Omental fat pad (tissue), 4 donors: ENCODE measurements around the gene TNNT1. TPM values are rescaled to one million over a fixed set of nuclear protein-coding genes. Genes with fewer than 3 reads are reported as not detected.

ENCODE experiments used
- ATAC-seq: fragments of 150-250 bp; one replicate; pipeline ENCODE4 v1.9.1; 2016; ENCODE audit warnings: mild to moderate bottlenecking, moderate library complexity; ENCODE audit not compliant: low FRiP score
- DNase-seq: peaks from one replicate; pipeline ENCODE4 v3.0.0-alpha.2; 2019; ENCODE audit warnings: low spot score
- CTCF ChIP-seq, 3 donors: fragments of 450-650 bp; IDR thresholded peaks; one replicate each; pipeline ENCODE4 v1.5.1; 2016 to 2017; ENCODE audit warnings: antibody characterized with exemption in 3 of 3, mild to moderate bottlenecking in 3 of 3, moderate library complexity in 2 of 3
- total RNA-seq, 4 donors: library from RNA; depleted of rRNA; stranded (reverse); fragments of >200 nt; gene quantifications; one replicate each; pipeline ENCODE4 v1.1.0, GENCODE V29; 2016

The TNNT1 gene
- total RNA-seq, 4 donors from 2014 or later: 1.9 to 7.2 (median 4.3) TPM; not detected in 1

GRCh38 chr19:55106591-55106990, 42.4 kb downstream of the TNNT1 start:
- ATAC-seq: no peak
- TF ChIP-seq CTCF (IDR thresholded peaks at IDR 0.05): no peak
- no peak for DNase-seq

- no peak for ATAC-seq
- no peak for DNase-seq
- no peak for TF ChIP-seq CTCF (IDR thresholded peaks at IDR 0.05)
Measured at GRCh38 chr19:55105237-55105636, 43.8 kb downstream of the TNNT1 start.

- DNase-seq: no peak
- no peak for TF ChIP-seq CTCF (IDR thresholded peaks at IDR 0.05)
- no peak for ATAC-seq
Measured at GRCh38 chr19:55103190-55103589, 45.8 kb downstream of the TNNT1 start.

GRCh38 chr19:55101261-55101660, 47.7 kb downstream of the TNNT1 start:
- DNase-seq (no peak), ATAC-seq (no peak)
- TF ChIP-seq CTCF (IDR thresholded peaks at IDR 0.05): no peak

- no peak for DNase-seq
- no peak for ATAC-seq
- TF ChIP-seq CTCF (IDR thresholded peaks at IDR 0.05): no peak
Measured at GRCh38 chr19:55099557-55100506, 49.2 kb downstream of the TNNT1 start.

- ATAC-seq (no peak), DNase-seq (no peak)
- no peak for TF ChIP-seq CTCF (IDR thresholded peaks at IDR 0.05)
Measured at GRCh38 chr19:55098716-55099556, 50.1 kb downstream of the TNNT1 start.
